Choroid plexus epithelial cell (primary cell): ENCODE data around the gene GEMIN8.

Experiments used
- DNase-seq: peaks from one replicate; pipeline ENCODE4 v3.0.0-alpha.2; 2010; ENCODE audit warnings: low read depth
- H3K4me3 ChIP-seq: 2 replicates; pipeline ENCODE4 v1.5.1; 2011; ENCODE audit warnings: low read depth, mild to moderate bottlenecking, control low read depth, low read length, moderate library complexity
- TF ChIP-seq, protein P1 (sequence below): conservative IDR thresholded peaks from 2 replicates; pipeline ENCODE4 v1.5.1; 2011; ENCODE audit warnings: low read depth, mild to moderate bottlenecking, control low read depth, inconsistent platforms, low read length, moderate library complexity

Gene GEMIN8

GRCh38 chrX:13985697-13986435 is 43.8 kb downstream of the GEMIN8 start:
- no peak for DNase-seq
- H3K4me3 ChIP-seq: no peak overlapping the region
- TF ChIP-seq, protein P1, sequence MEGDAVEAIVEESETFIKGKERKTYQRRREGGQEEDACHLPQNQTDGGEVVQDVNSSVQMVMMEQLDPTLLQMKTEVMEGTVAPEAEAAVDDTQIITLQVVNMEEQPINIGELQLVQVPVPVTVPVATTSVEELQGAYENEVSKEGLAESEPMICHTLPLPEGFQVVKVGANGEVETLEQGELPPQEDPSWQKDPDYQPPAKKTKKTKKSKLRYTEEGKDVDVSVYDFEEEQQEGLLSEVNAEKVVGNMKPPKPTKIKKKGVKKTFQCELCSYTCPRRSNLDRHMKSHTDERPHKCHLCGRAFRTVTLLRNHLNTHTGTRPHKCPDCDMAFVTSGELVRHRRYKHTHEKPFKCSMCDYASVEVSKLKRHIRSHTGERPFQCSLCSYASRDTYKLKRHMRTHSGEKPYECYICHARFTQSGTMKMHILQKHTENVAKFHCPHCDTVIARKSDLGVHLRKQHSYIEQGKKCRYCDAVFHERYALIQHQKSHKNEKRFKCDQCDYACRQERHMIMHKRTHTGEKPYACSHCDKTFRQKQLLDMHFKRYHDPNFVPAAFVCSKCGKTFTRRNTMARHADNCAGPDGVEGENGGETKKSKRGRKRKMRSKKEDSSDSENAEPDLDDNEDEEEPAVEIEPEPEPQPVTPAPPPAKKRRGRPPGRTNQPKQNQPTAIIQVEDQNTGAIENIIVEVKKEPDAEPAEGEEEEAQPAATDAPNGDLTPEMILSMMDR: no peak

GRCh38 chrX:13983734-13984133 is 46.0 kb downstream of the GEMIN8 start:
- no peak for DNase-seq
- no peak overlapping the region for H3K4me3 ChIP-seq
- TF ChIP-seq, protein P1: no peak

DNA sequence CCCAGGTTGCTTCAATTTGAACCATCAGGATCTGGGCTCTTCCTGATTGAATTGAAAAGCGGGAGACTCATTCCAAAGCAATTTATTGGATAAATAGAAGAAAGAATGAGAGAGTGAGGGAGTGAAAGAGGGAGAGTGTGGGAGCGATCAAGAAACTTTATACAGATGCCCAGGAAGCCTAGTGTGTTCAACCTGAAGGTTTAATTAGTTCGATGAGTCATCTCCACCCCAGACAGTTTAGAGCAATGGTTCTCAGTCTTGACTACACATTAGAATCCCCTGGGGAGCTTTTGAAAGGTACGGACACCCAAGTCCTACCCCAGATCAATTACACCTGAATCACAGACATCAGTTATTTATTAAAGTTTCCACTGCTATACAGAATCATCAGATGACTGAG is 61.5 kb downstream of the GEMIN8 start:
- no peak for DNase-seq
- H3K4me3 ChIP-seq: no peak overlapping the region
- TF ChIP-seq, protein P1: no peak

DNA sequence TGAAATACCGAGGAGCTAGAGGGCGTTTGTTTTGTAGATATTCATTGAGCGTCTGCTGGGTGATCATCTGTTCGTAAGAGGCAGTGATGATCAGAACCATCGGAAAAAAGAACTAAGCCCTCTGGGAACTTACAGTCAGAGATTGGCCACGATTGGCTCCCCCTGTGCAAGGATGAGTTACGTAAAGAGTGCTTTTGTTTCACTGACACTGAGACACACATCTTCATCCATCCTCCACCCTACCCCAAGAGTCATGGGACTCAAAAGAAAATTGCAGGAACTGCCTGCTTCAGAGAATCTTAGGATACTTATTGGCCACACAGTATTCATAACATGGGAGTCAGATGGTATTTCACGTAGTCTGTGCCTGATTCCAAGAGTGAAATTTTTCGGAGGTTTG is 62.1 kb downstream of the GEMIN8 start:
- TF ChIP-seq, protein P1: no peak
- DNase-seq: no peak

DNA sequence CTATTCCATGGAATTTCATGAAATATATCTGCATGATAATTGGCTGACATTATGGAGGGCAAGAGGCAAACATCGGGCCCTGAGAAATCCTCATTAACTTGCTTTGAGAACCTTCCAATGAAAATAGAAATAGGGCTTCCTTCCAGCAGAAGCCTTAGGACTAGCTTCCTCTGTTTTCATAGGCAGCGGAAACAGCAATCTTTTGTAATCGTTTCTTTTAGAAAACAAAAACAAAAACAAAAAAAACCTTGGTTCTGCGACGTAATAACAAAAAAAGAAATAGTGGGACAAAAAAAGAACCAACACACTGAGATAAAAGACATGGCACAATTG is 62.9 kb downstream of the GEMIN8 start:
- TF ChIP-seq, protein P1: no peak
- H3K4me3 ChIP-seq: no peak overlapping the region
- no peak for DNase-seq

More for the DNA sequence above, 62.1 kb downstream of the GEMIN8 start:
- no peak overlapping the region for H3K4me3 ChIP-seq

GRCh38 chrX:13966071-13966792 is 63.5 kb downstream of the GEMIN8 start:
- TF ChIP-seq, protein P1: no peak
- DNase-seq: no peak
- no peak overlapping the region for H3K4me3 ChIP-seq
